Measurements from ENCODE around the gene DDX41.
"Not testable (repeated sequence)": the region's sequence is repeated elsewhere in the genome, so short reads cannot be mapped to it uniquely, and the experiment has no call there.

DNA sequence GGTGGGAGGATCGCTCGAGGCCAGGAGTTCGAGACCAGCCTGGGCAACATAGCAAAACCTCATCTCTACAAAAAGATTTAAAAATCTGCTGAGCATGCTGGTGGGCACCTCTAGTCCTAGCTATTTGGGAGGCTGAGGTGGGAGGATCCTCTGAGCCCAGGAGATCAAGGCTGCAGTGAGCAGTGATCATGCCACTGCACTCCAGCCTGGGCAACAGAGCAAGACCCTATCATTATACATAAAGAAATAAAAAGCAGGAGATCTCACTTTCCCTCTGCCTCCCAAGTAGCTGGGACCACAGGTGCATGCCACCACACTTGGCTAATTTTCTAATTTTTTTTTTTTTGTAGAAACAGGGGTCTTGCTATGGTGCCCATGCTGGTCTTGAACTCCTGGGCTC, 31.0 kb downstream of the DDX41 start:
- TF ChIP-seq, protein P1, sequence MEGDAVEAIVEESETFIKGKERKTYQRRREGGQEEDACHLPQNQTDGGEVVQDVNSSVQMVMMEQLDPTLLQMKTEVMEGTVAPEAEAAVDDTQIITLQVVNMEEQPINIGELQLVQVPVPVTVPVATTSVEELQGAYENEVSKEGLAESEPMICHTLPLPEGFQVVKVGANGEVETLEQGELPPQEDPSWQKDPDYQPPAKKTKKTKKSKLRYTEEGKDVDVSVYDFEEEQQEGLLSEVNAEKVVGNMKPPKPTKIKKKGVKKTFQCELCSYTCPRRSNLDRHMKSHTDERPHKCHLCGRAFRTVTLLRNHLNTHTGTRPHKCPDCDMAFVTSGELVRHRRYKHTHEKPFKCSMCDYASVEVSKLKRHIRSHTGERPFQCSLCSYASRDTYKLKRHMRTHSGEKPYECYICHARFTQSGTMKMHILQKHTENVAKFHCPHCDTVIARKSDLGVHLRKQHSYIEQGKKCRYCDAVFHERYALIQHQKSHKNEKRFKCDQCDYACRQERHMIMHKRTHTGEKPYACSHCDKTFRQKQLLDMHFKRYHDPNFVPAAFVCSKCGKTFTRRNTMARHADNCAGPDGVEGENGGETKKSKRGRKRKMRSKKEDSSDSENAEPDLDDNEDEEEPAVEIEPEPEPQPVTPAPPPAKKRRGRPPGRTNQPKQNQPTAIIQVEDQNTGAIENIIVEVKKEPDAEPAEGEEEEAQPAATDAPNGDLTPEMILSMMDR (IDR thresholded peaks at IDR 0.05 in 2 of 3, conservative IDR thresholded peaks at IDR 0.05 in 1 of 3; ENCODE audit: control insufficient read depth in 2 of 3, extremely low read depth in 1 of 3, insufficient read depth in 1 of 3, low read depth in 3 of 3, low read length in 3 of 3) = not testable (repeated sequence)
- not testable (repeated sequence) for TF ChIP-seq POLR2AphosphoS5 (IDR thresholded peaks at IDR 0.05; ENCODE audit: low read length); SMC3 (IDR thresholded peaks at IDR 0.05; ENCODE audit: borderline replicate concordance, low read length); POLR2A (IDR thresholded peaks at IDR 0.05; ENCODE audit: low read depth, low read length); RCOR1 (conservative IDR thresholded peaks at IDR 0.05; ENCODE audit: low read depth, low read length); SMARCA5 (IDR thresholded peaks at IDR 0.05)
- TF ChIP-seq, protein P2, sequence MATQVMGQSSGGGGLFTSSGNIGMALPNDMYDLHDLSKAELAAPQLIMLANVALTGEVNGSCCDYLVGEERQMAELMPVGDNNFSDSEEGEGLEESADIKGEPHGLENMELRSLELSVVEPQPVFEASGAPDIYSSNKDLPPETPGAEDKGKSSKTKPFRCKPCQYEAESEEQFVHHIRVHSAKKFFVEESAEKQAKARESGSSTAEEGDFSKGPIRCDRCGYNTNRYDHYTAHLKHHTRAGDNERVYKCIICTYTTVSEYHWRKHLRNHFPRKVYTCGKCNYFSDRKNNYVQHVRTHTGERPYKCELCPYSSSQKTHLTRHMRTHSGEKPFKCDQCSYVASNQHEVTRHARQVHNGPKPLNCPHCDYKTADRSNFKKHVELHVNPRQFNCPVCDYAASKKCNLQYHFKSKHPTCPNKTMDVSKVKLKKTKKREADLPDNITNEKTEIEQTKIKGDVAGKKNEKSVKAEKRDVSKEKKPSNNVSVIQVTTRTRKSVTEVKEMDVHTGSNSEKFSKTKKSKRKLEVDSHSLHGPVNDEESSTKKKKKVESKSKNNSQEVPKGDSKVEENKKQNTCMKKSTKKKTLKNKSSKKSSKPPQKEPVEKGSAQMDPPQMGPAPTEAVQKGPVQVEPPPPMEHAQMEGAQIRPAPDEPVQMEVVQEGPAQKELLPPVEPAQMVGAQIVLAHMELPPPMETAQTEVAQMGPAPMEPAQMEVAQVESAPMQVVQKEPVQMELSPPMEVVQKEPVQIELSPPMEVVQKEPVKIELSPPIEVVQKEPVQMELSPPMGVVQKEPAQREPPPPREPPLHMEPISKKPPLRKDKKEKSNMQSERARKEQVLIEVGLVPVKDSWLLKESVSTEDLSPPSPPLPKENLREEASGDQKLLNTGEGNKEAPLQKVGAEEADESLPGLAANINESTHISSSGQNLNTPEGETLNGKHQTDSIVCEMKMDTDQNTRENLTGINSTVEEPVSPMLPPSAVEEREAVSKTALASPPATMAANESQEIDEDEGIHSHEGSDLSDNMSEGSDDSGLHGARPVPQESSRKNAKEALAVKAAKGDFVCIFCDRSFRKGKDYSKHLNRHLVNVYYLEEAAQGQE (IDR thresholded peaks at IDR 0.05; ENCODE audit: low read depth, low read length) = not testable (repeated sequence)

Data from GM12878 (cell line).